HepG2 (cell line): Measurements from ENCODE around the gene SLC25A51. TPM values are rescaled to one million over a fixed set of nuclear protein-coding genes. Genes with fewer than 3 reads are reported as not detected.

ENCODE experiments used
- CENPBD1 ChIP-seq: sonication (generic); formaldehyde crosslinking; IDR thresholded peaks from 2 replicates; pipeline ENCODE4 v1.8.0; 2022; ENCODE audit warnings: missing genetic modification reagents, low read depth, mild to moderate bottlenecking, borderline replicate concordance
- CHCHD3 ChIP-seq: sonication (generic); formaldehyde crosslinking; IDR thresholded peaks from 2 replicates; pipeline ENCODE4 v1.8.0; 2022; ENCODE audit warnings: mild to moderate bottlenecking, missing genetic modification reagents, moderate library complexity
- GLI4 ChIP-seq: sonication (generic); formaldehyde crosslinking; IDR thresholded peaks from 2 replicates; pipeline ENCODE4 v1.5.1; 2020; ENCODE audit warnings: missing genetic modification reagents, mild to moderate bottlenecking, moderate library complexity, borderline replicate concordance
- HOXA7 ChIP-seq: sonication (generic); formaldehyde crosslinking; IDR thresholded peaks from 2 replicates; pipeline ENCODE4 v1.8.1; 2022; ENCODE audit warnings: mild to moderate bottlenecking, missing genetic modification reagents, moderate library complexity
- KLF12 ChIP-seq: sonication (generic); formaldehyde crosslinking; IDR thresholded peaks from 2 replicates; pipeline ENCODE4 v1.4.0; 2020; ENCODE audit warnings: missing genetic modification reagents, borderline replicate concordance
- PHF5A ChIP-seq: IDR thresholded peaks from one replicate; pipeline ENCODE4 v1.6.1; 2018; ENCODE audit warnings: low read depth, missing genetic modification reagents; ENCODE audit not compliant: unreplicated experiment
- SMARCE1 ChIP-seq: fragments of 450-650 bp; IDR thresholded peaks from 2 replicates; pipeline ENCODE4 v1.6.1; 2017; ENCODE audit warnings: borderline replicate concordance
- TAF1 ChIP-seq: sonication (generic); formaldehyde crosslinking; IDR thresholded peaks from 2 replicates; pipeline ENCODE4 v1.4.0; 2020; ENCODE audit warnings: missing genetic modification reagents
- THAP9 ChIP-seq: sonication (generic); formaldehyde crosslinking; IDR thresholded peaks from 2 replicates; pipeline ENCODE4; 2020; ENCODE audit warnings: missing genetic modification reagents, mild to moderate bottlenecking, borderline replicate concordance
- TIGD3 ChIP-seq: sonication (generic); formaldehyde crosslinking; IDR thresholded peaks from 2 replicates; pipeline ENCODE4 v1.5.1; 2020; ENCODE audit warnings: mild to moderate bottlenecking, missing genetic modification reagents, borderline replicate concordance
- ZNF276 ChIP-seq: sonication (generic); formaldehyde crosslinking; IDR thresholded peaks from 2 replicates; pipeline ENCODE4 v1.4.0; 2020; ENCODE audit warnings: mild to moderate bottlenecking, low read depth, missing genetic modification reagents
- ZNF496 ChIP-seq: sonication (generic); formaldehyde crosslinking; IDR thresholded peaks from 2 replicates; pipeline ENCODE4 v1.8.1; 2023; ENCODE audit warnings: mild to moderate bottlenecking, moderate library complexity, missing genetic modification reagents; ENCODE audit not compliant: insufficient replicate concordance
- ZNF652 ChIP-seq: IDR thresholded peaks from 2 replicates; pipeline ENCODE4 v1.6.1; 2016; ENCODE audit warnings: low read depth, borderline replicate concordance
- ZZZ3 ChIP-seq: sonication (generic); formaldehyde crosslinking; IDR thresholded peaks from 2 replicates; pipeline ENCODE4 v1.4.0; 2020; ENCODE audit warnings: missing genetic modification reagents, mild to moderate bottlenecking, borderline replicate concordance
- polyA plus RNA-seq, 8 experiments: library from polyadenylated mRNA; depleted of rRNA in 3 of 8; stranded (reverse) in 7 of 8; unstranded in 1 of 8; fragments of >200 nt; fragmentation: Illumina TruSeq in 4 of 8; extraction: Trizol in 4 of 8; gene quantifications; 2 replicates each; pipeline versions ENCODE4 v1.2.1 to v1.2.3, GENCODE V29; 2011 to 2016; ENCODE audit warnings: low read depth in 4 of 8, missing spikeins in 1 of 8, mixed read lengths in 1 of 8; ENCODE audit not compliant: insufficient read depth in 1 of 8
- total RNA-seq, 5 experiments: library from RNA; depleted of rRNA; stranded (reverse); fragments of >200 nt; fragmentation: Illumina TruSeq; extraction: Trizol; gene quantifications; 2 replicates each; pipeline ENCODE4 v1.2.3, GENCODE V29; 2016; ENCODE audit warnings: low read depth in 1 of 5
- TF ChIP-seq, protein P1 (sequence below): sonication (generic); formaldehyde crosslinking; conservative IDR thresholded peaks from 2 replicates; pipeline ENCODE4 v1.8.0; 2022; ENCODE audit warnings: missing genetic modification reagents
- TF ChIP-seq, protein P2 (sequence below): sonication (generic); formaldehyde crosslinking; IDR thresholded peaks from 2 replicates; pipeline ENCODE4 v1.8.1; 2023; ENCODE audit warnings: mild to moderate bottlenecking, missing genetic modification reagents

The SLC25A51 gene
- total and polyA plus RNA-seq, 2 of the 13 experiments (the other 11 are each of a cell fraction or from before 2014, with no cell fraction given), result 14.6 to 37.7 TPM

- no peak for TF ChIP-seq HOXA7 (CRISPR knock-in tag)
- peak; percentile 98 for TF ChIP-seq KLF12 (CRISPR knock-in tag)
- no peak for TF ChIP-seq ZNF496
- no peak; the same call in 1 of the 2 replicates for TF ChIP-seq CENPBD1
- TF ChIP-seq ZNF652 (CRISPR knock-in tag), result no peak
- TF ChIP-seq, protein P1, sequence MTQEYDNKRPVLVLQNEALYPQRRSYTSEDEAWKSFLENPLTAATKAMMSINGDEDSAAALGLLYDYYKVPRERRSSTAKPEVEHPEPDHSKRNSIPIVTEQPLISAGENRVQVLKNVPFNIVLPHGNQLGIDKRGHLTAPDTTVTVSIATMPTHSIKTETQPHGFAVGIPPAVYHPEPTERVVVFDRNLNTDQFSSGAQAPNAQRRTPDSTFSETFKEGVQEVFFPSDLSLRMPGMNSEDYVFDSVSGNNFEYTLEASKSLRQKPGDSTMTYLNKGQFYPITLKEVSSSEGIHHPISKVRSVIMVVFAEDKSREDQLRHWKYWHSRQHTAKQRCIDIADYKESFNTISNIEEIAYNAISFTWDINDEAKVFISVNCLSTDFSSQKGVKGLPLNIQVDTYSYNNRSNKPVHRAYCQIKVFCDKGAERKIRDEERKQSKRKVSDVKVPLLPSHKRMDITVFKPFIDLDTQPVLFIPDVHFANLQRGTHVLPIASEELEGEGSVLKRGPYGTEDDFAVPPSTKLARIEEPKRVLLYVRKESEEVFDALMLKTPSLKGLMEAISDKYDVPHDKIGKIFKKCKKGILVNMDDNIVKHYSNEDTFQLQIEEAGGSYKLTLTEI (CRISPR knock-in tag), result no peak
- TF ChIP-seq TIGD3 (CRISPR knock-in tag), result no peak
- no peak for TF ChIP-seq GLI4 (CRISPR knock-in tag)
- TF ChIP-seq TAF1 (CRISPR knock-in tag), result peak; percentile 70
- TF ChIP-seq SMARCE1, result no peak
- TF ChIP-seq, protein P2, sequence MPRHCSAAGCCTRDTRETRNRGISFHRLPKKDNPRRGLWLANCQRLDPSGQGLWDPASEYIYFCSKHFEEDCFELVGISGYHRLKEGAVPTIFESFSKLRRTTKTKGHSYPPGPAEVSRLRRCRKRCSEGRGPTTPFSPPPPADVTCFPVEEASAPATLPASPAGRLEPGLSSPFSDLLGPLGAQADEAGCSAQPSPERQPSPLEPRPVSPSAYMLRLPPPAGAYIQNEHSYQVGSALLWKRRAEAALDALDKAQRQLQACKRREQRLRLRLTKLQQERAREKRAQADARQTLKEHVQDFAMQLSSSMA (CRISPR knock-in tag), result peak; percentile 93; the same call in 1 of the 2 replicates
- TF ChIP-seq CHCHD3 (CRISPR knock-in tag), result peak; percentile 83
- TF ChIP-seq ZZZ3 (CRISPR knock-in tag), result peak; percentile 79
- TF ChIP-seq ZNF276 (CRISPR knock-in tag), result no peak
- peak; percentile 88 for TF ChIP-seq PHF5A (CRISPR knock-in tag)
- peak; percentile 67 for TF ChIP-seq THAP9
Measured at GRCh38 chr9:37903647-37904444, at the start of gene SLC25A51 (continued).
